Erythroblast (primary cell): Measurements from ENCODE around the gene RASL10A.

Experiments
- GATA1 ChIP-seq: IDR thresholded peaks from 2 replicates; pipeline ENCODE4 v1.6.1; 2011; ENCODE audit warnings: low read depth, mild to moderate bottlenecking, control low read depth, low read length, moderate library complexity
- POLR2A ChIP-seq: IDR thresholded peaks from 2 replicates; pipeline ENCODE4 v1.6.1; 2011; ENCODE audit warnings: mild to moderate bottlenecking, low read length

DNA sequence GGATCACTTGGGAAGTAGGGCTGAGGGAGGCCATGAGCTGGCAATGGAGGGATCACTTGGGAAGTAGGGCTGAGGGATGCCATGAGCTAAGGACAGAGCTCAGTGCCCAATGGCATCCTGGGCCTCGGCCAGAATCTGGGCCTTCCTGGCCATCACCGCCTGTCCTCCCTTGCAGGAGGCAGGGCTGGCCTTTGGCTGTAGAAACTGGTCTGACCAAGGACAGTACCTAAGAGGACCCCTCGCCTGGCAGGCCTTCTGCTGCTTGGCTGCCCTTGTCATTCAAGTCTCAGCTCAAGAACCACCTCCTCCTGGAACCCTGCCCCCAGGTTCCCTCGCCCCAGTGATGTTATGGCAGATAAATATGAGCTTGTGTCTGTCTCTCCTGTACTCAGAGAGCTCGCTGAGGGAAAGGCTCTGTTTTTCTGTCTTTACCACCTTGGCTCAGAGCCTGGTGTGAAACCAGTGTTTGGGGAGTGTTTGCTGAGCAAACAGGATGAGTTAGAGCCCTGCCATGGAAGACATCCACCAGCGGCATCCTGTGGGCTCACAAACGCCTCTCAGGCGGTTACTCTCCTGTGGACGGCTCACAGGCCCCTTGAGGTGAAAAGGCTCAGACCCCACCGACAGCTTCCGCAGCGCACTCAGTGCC, 19.3 kb upstream of the RASL10A start:
- TF ChIP-seq POLR2A, result no peak
- TF ChIP-seq GATA1, result no peak
